ENCODE data around the gene ANKRD31.
A peak's percentile ranks its signal among the peaks of the same experiment; 100 is the strongest.

GRCh38 chr5:75281716-75282465 is 45.2 kb upstream of the ANKRD31 start:
- TF ChIP-seq CTCF (IDR thresholded peaks at IDR 0.05 in 2 of 3, conservative IDR thresholded peaks at IDR 0.05 in 1 of 3; ENCODE audit: borderline replicate concordance in 1 of 3, insufficient read depth in 1 of 3, low read depth in 2 of 3, low read length in 2 of 3) (no peak), EZH2 (IDR thresholded peaks at IDR 0.05) (no peak), POLR2A (IDR thresholded peaks at IDR 0.05; ENCODE audit: borderline replicate concordance, extremely low read depth, insufficient read depth, insufficient read length) (no peak), EZH2phosphoT487 (IDR thresholded peaks at IDR 0.05; ENCODE audit: borderline replicate concordance) (no peak), SP1 (IDR thresholded peaks at IDR 0.05; ENCODE audit: low read depth) (peak; percentile 93), REST (IDR thresholded peaks at IDR 0.05; ENCODE audit: low read depth) (no peak)

All from HCT116 (cell line).